Spleen (tissue), 7 donors: ENCODE results near the gene CREB1.

Experiments used
- CTCF ChIP-seq, 11 experiments: fragments of 200-600 bp in 7 of 11; fragments of 450-650 bp in 4 of 11; sonication (generic) in 4 of 11; IDR thresholded peaks in 8 of 11; conservative IDR thresholded peaks in 3 of 11; 1 replicate in 7 of 11; 2 replicates in 4 of 11; pipeline versions ENCODE4 v1.4.0 to v1.8.0; 2016 to 2021; ENCODE audit warnings: antibody characterized with exemption in 11 of 11, inconsistent platforms in 4 of 11, mild to moderate bottlenecking in 1 of 11
- POLR2A ChIP-seq, 3 donors: fragments of 450-650 bp; IDR thresholded peaks; one replicate each; pipeline ENCODE4 v1.5.1; 2017; ENCODE audit warnings: antibody characterized with exemption in 3 of 3, mild to moderate bottlenecking in 1 of 3
- POLR2AphosphoS5 ChIP-seq, 3 donors: sonication (generic); formaldehyde crosslinking; IDR thresholded peaks; one replicate each; pipeline ENCODE4 v1.5.1; 2017; ENCODE audit warnings: antibody characterized with exemption in 3 of 3
- donor health status: DM: no; HTN: no; CAD: no; lungs with moderate emphysema.
- donor health status: DM: no; HTN: no; CAD: no.
- donor health status: DM: no; HTN: no; CAD: no.

DNA sequence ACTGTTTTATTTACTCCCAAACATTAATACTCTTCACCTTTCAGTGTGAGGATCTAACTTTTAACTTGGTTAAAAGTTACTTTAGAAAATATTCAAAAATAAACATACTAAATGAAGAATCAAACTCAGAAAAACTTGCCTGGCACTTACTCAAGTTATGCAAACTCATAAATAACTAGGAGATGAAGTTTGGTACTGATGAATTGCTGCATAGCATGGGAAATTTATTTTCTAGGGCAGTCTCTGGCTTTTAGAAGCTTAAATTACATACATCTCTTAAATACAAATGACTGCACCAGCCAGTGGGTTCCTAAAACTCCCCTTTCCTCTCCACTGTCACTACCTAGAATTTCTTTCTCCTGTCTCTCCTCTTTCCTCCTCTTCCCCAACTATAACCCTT, 46.7 kb upstream of the CREB1 start:
- TF ChIP-seq POLR2AphosphoS5 (IDR thresholded peaks at IDR 0.05) (no peak), CTCF (IDR thresholded peaks at IDR 0.05 in 8 of 11, conservative IDR thresholded peaks at IDR 0.05 in 3 of 11) (no peak), POLR2A (IDR thresholded peaks at IDR 0.05) (no peak)
